PC-3 (cell line): ENCODE measurements around the gene MAP3K9.

Source experiments
- EZH2 ChIP-seq: fragments of 300-600 bp; sonication (generic); IDR thresholded peaks from one replicate; pipeline ENCODE4 v1.6.1; 2017; ENCODE audit warnings: antibody characterized with exemption, mild to moderate bottlenecking, low read length; ENCODE audit not compliant: unreplicated experiment
- TF ChIP-seq, protein P1 (sequence below): fragments of 300-600 bp; sonication (generic); conservative IDR thresholded peaks from 2 replicates; pipeline ENCODE4 v1.5.1; 2017; ENCODE audit warnings: antibody characterized with exemption, low read depth, mild to moderate bottlenecking, low read length

DNA sequence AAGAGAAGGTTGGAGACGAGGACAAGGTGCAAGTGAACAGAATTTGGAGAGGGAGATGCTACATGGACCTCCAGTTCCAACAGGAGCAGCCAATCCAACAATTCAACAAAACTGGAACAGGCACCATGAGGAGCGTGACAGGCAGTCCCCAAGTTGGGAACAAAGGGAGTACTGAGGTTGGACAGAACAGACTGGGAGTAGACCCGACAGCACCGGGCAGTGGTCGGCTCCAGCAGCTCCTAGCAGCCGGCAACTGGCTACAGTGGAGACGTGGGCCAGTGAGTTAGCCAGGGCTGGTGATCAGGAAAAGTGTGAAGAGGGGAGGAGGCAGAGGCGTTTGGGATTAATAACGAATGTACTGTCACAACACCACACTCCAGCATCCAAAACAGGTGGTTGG, 16.4 kb downstream of the MAP3K9 start:
- no peak for TF ChIP-seq EZH2
- TF ChIP-seq, protein P1, sequence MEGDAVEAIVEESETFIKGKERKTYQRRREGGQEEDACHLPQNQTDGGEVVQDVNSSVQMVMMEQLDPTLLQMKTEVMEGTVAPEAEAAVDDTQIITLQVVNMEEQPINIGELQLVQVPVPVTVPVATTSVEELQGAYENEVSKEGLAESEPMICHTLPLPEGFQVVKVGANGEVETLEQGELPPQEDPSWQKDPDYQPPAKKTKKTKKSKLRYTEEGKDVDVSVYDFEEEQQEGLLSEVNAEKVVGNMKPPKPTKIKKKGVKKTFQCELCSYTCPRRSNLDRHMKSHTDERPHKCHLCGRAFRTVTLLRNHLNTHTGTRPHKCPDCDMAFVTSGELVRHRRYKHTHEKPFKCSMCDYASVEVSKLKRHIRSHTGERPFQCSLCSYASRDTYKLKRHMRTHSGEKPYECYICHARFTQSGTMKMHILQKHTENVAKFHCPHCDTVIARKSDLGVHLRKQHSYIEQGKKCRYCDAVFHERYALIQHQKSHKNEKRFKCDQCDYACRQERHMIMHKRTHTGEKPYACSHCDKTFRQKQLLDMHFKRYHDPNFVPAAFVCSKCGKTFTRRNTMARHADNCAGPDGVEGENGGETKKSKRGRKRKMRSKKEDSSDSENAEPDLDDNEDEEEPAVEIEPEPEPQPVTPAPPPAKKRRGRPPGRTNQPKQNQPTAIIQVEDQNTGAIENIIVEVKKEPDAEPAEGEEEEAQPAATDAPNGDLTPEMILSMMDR: no peak
